ENCODE measurements around the gene SCG5.

Gene SCG5

GRCh38 chr15:32692286-32692685, 50.8 kb downstream of the SCG5 start:
- DNase-seq = no peak

DNA sequence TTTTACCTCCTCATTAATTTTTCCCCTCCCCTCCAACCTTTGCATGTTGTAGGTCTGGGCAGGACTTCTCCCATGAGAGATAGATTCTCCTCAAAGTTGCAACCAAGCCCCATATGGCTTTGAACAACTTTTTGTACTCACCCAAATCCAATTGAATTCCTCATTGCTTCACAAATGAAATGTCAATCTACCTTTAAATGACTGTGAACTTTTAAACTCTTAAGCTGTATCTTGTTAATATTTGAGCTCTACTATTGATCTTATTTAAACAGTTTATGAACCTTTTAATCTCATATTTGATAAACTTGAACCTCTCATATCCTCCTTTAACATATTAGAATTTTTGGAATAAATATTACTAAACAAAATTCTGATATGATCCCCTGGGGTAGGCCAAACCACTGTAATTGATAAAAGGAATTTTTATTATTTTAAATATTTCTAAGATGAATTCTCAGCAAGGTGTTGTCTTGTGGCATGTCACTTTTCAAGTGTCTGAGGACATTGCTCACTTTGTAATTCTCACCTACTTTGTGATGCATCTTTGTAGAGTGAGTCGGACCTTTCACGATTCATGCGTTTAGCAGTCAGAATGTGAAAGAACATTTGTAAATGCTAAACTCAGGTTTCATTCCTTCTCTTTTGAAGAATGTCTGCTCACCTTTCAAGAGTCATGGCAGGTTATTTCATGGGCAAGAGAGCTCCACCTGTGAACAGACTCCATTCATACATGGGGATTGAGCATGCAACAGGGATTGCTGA, 52.9 kb downstream of the SCG5 start:
- DNase-seq = no peak

- no peak for DNase-seq
Measured at GRCh38 chr15:32698773-32699390, 57.4 kb downstream of the SCG5 start.

GRCh38 chr15:32700501-32701150, 59.1 kb downstream of the SCG5 start:
- no peak for DNase-seq

GRCh38 chr15:32701863-32702262, 60.4 kb downstream of the SCG5 start:
- no peak for DNase-seq

- DNase-seq = no peak
Measured at GRCh38 chr15:32704395-32704981, 63.0 kb downstream of the SCG5 start.

DNA sequence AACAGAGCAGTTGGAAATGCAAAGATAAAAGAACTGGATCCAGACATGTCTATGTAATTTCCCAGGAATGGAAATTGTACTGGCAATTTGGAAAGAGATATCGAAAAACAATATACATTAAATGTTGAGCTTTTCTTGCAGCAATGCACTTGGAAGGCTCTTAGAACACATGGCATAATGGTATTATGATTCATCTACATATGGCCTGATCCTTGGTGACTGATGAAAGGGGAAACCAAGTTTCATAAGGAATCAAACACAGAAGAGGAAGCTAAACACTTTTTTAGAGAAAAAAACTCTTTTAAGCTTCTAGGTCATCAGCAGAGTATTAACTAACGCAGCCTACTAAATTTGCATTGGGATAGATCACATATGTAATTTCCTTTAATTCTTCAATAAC, 63.9 kb downstream of the SCG5 start:
- DNase-seq = no peak

DNA sequence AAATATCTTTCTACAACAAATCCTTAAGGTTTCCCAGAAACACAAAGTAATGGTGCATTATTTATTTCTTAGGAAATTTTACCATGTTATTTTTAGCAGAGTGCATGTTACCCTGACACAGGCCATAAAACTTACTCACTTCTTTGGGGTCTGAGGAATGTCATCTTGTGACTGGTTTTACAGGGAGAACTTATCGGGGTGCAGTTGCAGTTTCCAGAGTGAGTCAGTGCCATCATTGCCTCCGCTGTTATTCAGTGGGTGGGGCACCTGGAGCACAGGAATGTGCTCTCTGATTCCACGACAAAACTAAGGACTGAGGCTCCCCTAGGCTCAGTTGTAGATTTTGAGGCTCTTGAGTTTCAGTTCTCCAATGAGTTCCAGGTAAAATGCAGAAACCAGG, 65.2 kb downstream of the SCG5 start:
- DNase-seq = no peak

- no peak for DNase-seq
Measured at GRCh38 chr15:32707436-32707835, 65.9 kb downstream of the SCG5 start.

DNA sequence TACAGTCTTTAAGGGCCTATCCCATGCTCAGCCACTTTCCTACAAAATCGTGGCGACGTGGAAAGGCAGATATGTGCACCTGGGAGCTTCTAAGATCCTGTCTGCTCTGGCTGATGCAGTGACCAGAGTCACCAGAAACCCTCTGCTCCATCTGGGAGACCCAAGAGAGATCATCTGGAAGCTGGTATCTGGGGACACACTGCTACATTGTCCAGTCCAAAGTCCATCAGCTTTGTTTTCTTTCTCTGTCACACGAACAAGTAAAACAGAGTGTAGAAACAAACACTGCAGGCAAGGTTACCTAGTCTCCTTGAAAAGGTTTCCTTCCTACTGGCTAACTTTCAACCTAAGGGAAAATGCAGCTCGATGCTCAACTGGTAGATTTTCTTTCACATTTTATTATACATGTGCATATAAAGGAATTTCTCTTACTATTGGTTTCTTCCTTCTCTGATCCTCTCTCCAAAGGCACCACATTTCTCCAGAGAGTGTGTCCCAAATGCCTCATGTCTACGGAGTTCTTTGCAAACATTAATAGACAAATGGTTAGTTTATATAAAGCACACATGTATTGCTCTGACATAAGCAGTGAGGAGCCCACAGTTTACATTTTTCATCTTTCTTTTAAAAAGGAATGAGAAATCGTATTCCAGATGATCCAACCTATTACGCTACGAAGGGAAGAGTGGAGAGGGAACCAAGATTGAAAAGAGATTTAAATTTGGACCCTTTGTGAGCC, 68.0 kb downstream of the SCG5 start:
- no peak for DNase-seq

DNA sequence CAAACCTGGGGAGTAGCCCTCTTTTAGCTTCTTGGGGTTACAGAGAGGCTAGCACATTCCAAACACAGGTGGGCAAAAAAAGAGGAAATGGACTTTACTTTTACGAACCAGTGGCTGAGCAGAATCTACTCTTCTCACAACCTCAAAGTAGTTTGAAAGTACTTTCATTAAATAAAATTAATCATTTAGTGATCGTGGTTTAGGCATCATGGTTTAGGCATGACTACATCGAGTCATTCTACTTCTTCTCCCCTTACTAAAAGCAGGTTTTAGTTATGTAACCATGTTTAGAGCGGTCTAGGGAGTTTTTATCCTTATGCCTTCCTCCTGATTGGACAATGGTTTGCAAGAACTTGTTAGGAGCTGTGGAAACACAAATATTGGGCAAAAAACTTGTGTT, 73.8 kb downstream of the SCG5 start:
- no peak for DNase-seq

- DNase-seq = no peak
Measured at GRCh38 chr15:32716216-32716914, 74.9 kb downstream of the SCG5 start.

GRCh38 chr15:32716915-32717425, 75.5 kb downstream of the SCG5 start:
- no peak for DNase-seq

DNA sequence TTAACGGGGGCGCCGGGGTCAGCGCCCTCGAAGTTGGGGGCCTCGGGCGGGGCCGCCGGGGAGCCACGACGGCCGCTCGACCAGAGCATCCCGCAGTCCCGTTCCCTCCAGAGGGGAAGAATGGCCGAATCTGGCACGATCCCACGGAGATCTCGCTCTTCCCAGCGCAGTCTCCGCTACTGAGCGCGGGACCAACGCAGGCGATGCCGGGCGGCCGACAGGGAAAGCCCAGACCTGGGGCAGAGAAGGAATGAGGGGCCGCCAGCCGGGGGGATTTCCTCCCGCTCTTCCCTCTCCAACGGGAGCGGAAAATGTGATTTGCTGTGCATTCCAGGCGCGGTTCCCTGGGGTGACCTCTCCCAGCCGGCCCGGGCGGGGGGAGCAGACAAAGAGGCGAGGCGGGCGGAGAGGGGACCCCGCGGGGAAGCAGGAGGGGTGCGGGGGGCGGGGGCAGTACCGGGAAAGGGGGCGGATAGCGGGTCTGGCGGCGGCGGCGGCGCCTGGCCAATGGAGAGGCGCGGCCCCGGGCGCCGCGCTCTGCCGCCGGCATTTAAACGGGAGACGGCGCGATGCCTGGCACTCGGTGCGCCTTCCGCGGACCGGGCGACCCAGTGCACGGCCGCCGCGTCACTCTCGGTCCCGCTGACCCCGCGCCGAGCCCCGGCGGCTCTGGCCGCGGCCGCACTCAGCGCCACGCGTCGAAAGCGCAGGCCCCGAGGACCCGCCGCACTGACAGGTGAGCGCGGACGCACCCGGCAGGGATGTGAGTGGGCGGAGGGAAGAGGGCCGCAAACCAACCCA, 76.1 kb downstream of the SCG5 start, which contains the start of gene GREM1:
GREM1 (plus strand) TSS at position 579 of the 801 bp plus-strand sequence. CDS start 12,687 bp downstream, outside the sequence.
- DNase-seq = no peak

- DNase-seq = no peak
Measured at GRCh38 chr15:32718227-32718820, 76.8 kb downstream of the SCG5 start.

GRCh38 chr15:32718821-32719716, 77.6 kb downstream of the SCG5 start:
- no peak for DNase-seq

DNA sequence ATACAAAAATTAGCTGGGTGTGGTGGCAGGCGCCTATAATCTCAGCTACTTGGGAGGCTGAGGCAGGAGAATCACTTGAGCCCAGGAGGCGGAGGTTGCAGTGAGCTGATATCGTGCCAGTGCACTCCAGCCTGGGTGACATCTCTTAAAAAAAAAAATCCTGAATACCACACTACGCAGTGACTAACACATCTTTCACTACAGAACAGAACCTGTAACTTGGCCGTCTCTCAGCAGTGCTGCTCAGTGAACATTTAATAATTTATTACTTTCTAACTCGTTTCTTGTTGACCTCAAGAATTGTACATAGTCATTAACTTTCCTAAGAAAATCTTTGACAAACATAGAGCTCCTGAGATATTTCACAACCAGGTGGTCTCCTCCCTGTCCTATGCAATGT, 80.1 kb downstream of the SCG5 start:
- no peak for DNase-seq

DNA sequence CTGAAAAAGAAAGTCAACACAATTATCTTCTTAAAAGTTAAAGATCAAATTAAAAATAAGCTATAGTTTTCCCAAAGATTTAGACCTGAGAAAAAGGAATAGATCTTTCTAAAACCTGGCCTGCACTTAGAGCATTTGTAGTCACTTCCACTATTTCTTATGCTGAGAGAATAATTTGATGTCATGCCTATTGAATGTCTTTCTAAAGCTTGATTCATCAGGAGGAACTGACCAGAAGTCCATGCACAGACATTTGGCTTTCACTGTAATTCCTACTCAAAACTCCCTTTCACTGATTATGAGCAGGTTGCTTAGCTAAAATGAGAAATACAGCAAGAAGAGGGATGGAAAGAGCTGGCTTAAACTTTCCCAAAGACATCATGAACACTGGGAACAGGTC, 80.6 kb downstream of the SCG5 start:
- no peak for DNase-seq

- no peak for DNase-seq
Measured at GRCh38 chr15:32723171-32723948, 81.8 kb downstream of the SCG5 start.

Data from CD4-positive, alpha-beta T cell treated with Interleukin-1 beta for 1 hour (primary cell).